Heart right ventricle (tissue), 16 donors: Measurements from ENCODE around the gene CTSS. TPM values are rescaled to one million over a fixed set of nuclear protein-coding genes. Genes with fewer than 3 reads are reported as not detected.

Experiments used
- ATAC-seq, 8 donors: fragments of 200-7000 bp; cut with Tn5 transposase; one replicate each; pipeline ENCODE4 v1.9.1; 2020; ENCODE audit warnings: mild to moderate bottlenecking in 8 of 8, moderate library complexity in 8 of 8, moderate number of reproducible peaks in 1 of 8
- DNase-seq, 2 donors: peaks; one replicate each; pipeline ENCODE4 v3.0.0-alpha.2; 2020
- H3K27ac ChIP-seq, 10 donors: fragments of 200-600 bp; sonication (generic) in 2 of 10; one replicate each; pipeline versions ENCODE4 v1.5.0 to v1.8.0; 2020 to 2022; ENCODE audit warnings: mild to moderate bottlenecking in 3 of 10
- H3K27me3 ChIP-seq, 7 donors: fragments of 200-600 bp; one replicate each; pipeline ENCODE4 v1.8.0; 2021 to 2022; ENCODE audit warnings: mild to moderate bottlenecking in 2 of 7
- H3K36me3 ChIP-seq, 9 donors: fragments of 200-600 bp; sonication (generic) in 1 of 9; one replicate each; pipeline versions ENCODE4 v1.5.0 to v1.8.0; 2020 to 2022; ENCODE audit warnings: mild to moderate bottlenecking in 2 of 9
- H3K4me1 ChIP-seq, 9 donors: fragments of 200-600 bp; sonication (generic) in 1 of 9; one replicate each; pipeline versions ENCODE4 v1.5.0 to v1.8.0; 2020 to 2022; ENCODE audit warnings: mild to moderate bottlenecking in 4 of 9
- H3K4me3 ChIP-seq, 10 donors: fragments of 200-600 bp; sonication (generic) in 2 of 10; one replicate each; pipeline versions ENCODE4 v1.5.0 to v1.8.0; 2020 to 2022; ENCODE audit warnings: mild to moderate bottlenecking in 7 of 10, moderate library complexity in 2 of 10
- H3K9me3 ChIP-seq, 11 donors: fragments of 200-600 bp in 10 of 11; sonication (generic) in 2 of 11; one replicate each; pipeline versions ENCODE4 v1.5.0 to v1.8.0; 2013 to 2022; ENCODE audit warnings: mild to moderate bottlenecking in 2 of 11, control low read depth in 1 of 11, moderate library complexity in 1 of 11
- CTCF ChIP-seq, 9 donors: fragments of 200-600 bp; sonication (generic) in 2 of 9; IDR thresholded peaks; one replicate each; pipeline versions ENCODE4 v1.5.0 to v1.8.0; 2021 to 2022; ENCODE audit warnings: antibody characterized with exemption in 9 of 9, mild to moderate bottlenecking in 5 of 9, moderate library complexity in 1 of 9
- WGBS, 2 donors: extraction: QIAGEN DNeasy Blood & Tissue Kit; methylation state at CpG; one replicate each; pipeline ENCODE4 v1.1.7; 2013; ENCODE audit warnings: inconsistent platforms in 1 of 2; 5-methylcytosine and 5-hydroxymethylcytosine counted together
- intact Hi-C, 10 donors: fragments of 100-400 bp; cut with DNase I; formaldehyde crosslinking; loops; one replicate each; pipeline versions ENCODE4 v1.11.1 to v1.14.2; 2022
- polyA plus RNA-seq, 2 donors: library from polyadenylated mRNA; stranded (reverse); fragments of 200-250 nt; gene quantifications; one replicate each; pipeline ENCODE4 v1.2.3, GENCODE V29; 2013
- total RNA-seq, 10 donors: library from RNA; stranded (reverse); fragmentation: NEBNext Ultra II Directional in 3 of 10; extraction: Animal tissue kit (Norgen Biotek cat#: 25700) in 3 of 10; gene quantifications; one replicate each; pipeline versions ENCODE4 v1.2.1 to v1.2.4, GENCODE V29; 2021 to 2023
- donor health status: Arrhythmogenic right ventricular cardiomyopathy.
- donor health status: ischemic (EF 13 %, LVEDD 7.1; RV severe dilation, severe dysfunction).
- donor health status: healthy with polysubstance abuse.
- donor health status: DM: no; HTN: yes; CAD: no.
- donor health status: DM: no; HTN: no; CAD: no.
- donor health status: ischemic (EF 25% LVEDD 6.9; RV normal size, moderate dysfunction).
- donor health status: ischemic (EF 25% LVEDD 5.7; RV mildly dilated, moderate dysfunction).
- donor health status: healthy.
- donor health status: DM: yes; HTN: yes; CAD: no.
- donor health status: Ischemic cardiomyopathy.
- donor health status: ischemic (EF 35%, LVEDD 5.7; RV mildly dilated, moderate dysfunction).
- donor health status: nonischemic (EF 11% LVEDD 7.7; RV severe dilation, severe dysfunction).
- donor health status: DM: yes; HTN: yes; CAD: no.
- donor health status: PGD.
- donor health status: ischemic (EF 29% LVEDD 5.4; RV normal size, mild dysfunction).
- donor health status: nonischemic (EF 23%, LVEDD 6.1; RV moderate dilation, normal function).

The CTSS gene
- total and polyA plus RNA-seq, 12 donors, result 6.5 to 201 (median 17.2) TPM

- H3K27ac ChIP-seq, result no peak overlapping the region
- H3K27me3 ChIP-seq, result no peaks in the 10 kb centered on the region
- TF ChIP-seq CTCF (IDR thresholded peaks at IDR 0.05), result no peak
- no peaks in the 10 kb centered on the region for H3K9me3 ChIP-seq
- DNase-seq, result no peak
- intact Hi-C loops, result loop anchor here in 1 of 10 donors (10.0 kb wide), 1 partner anchor 221 kb away; the partner anchor contains the start of gene SETDB1
- no peak overlapping the region for H3K4me3 ChIP-seq
- H3K4me1 ChIP-seq, result no peaks in the 10 kb centered on the region
- ATAC-seq, result no peak
- H3K36me3 ChIP-seq, result no peaks in the 10 kb centered on the region
Measured at GRCh38 chr1:150703427-150703826, 62.2 kb downstream of the CTSS start.

- H3K36me3 ChIP-seq, result peaks cover 0 to 28% (median 15%) of the 10 kb centered on the region in 9 donors
- H3K27ac ChIP-seq, result peak within 1 kb of the TSS in 9 of 10 donors; percentile 26 to 76 (median 68)
- intact Hi-C loops, result loop anchor here in 5 of 10 donors (1.0 to 10.0 kb wide), 6 partner anchors 62 to 442 kb away; partner anchors contain the start of genes CA14 (in 1 of the 5) and ENSA (in 1 of the 5)
- H3K4me3 ChIP-seq, result peak within 1 kb of the TSS; percentile 48 to 79 (median 72)
- peak; percentile 100 for ATAC-seq
- 2 to 3% methylated on average over 18 of the region's 18 CpGs for WGBS, 2 donors
- H3K9me3 ChIP-seq, result no peaks in the 10 kb centered on the region
- H3K4me1 ChIP-seq, result peaks cover 0 to 26% (median 17%) of the 10 kb centered on the region in 9 donors
- TF ChIP-seq CTCF (IDR thresholded peaks at IDR 0.05), result peak in 5 of 9 donors; percentile 11 to 55 (median 22)
- peak; percentile 80 to 97 for DNase-seq
- H3K27me3 ChIP-seq, result no peaks in the 10 kb centered on the region
Measured at GRCh38 chr1:150696995-150697927, 68.3 kb downstream of the CTSS start, which contains the start of gene GOLPH3L. GOLPH3L (minus strand) TSS chr1:150697154; CDS start chr1:150694838, 2,316 bp downstream.

- Histone ChIP-seq H3K27ac (peak overlapping the region in 8 of 10 donors; percentile 26 to 76 (median 68)), H3K4me3 (peak overlapping the region; percentile 48 to 79 (median 72)), H3K36me3 (peaks cover 0 to 35% (median 22%) of the 10 kb centered on the region in 9 donors), H3K4me1 (peaks cover 0 to 26% (median 17%) of the 10 kb centered on the region in 9 donors), H3K9me3 (no peaks in the 10 kb centered on the region), H3K27me3 (no peaks in the 10 kb centered on the region)
- no peak for TF ChIP-seq CTCF (IDR thresholded peaks at IDR 0.05)
- 0 to 2% methylated on average over 6 of the region's 6 CpGs for WGBS, 2 donors
- intact Hi-C loops, result loop anchor here in 5 of 10 donors (5.0 to 10.0 kb wide), 5 partner anchors 62 to 442 kb away; partner anchors contain the start of gene CA14 (in 1 of the 5)
- no peak for DNase-seq
- ATAC-seq, result no peak
Measured at GRCh38 chr1:150696590-150696989, 69.0 kb downstream of the CTSS start.

GRCh38 chr1:150696162-150696561, 69.4 kb downstream of the CTSS start:
- ATAC-seq (no peak), DNase-seq (no peak)
- TF ChIP-seq CTCF (IDR thresholded peaks at IDR 0.05), result no peak
- no peaks in the 10 kb centered on the region for H3K27me3 ChIP-seq
- no peaks in the 10 kb centered on the region for H3K9me3 ChIP-seq
- H3K4me1 ChIP-seq, result peaks cover 0 to 26% (median 17%) of the 10 kb centered on the region in 9 donors
- peak overlapping the region in 9 of 10 donors; percentile 48 to 79 (median 72) for H3K4me3 ChIP-seq
- peaks cover 0 to 39% (median 26%) of the 10 kb centered on the region in 9 donors for H3K36me3 ChIP-seq
- 28 to 36% methylated on average over 1 of the region's 1 CpG for WGBS, 2 donors
- peak overlapping the region in 3 of 10 donors; percentile 66 to 76 (median 68) for H3K27ac ChIP-seq
- intact Hi-C loops, result loop anchor here in 5 of 10 donors (5.0 to 10.0 kb wide), 5 partner anchors 61 to 441 kb away; partner anchors contain the start of gene CA14 (in 1 of the 5)
